ENCODE results near the gene FOXB2. TPM values are rescaled to one million over a fixed set of nuclear protein-coding genes. Genes with fewer than 3 reads are reported as not detected.
A peak's percentile ranks its signal among the peaks of the same experiment; 100 is the strongest.

FOXB2 gene
- total RNA-seq, 4 donors from 2014 or later: not detected

DNA sequence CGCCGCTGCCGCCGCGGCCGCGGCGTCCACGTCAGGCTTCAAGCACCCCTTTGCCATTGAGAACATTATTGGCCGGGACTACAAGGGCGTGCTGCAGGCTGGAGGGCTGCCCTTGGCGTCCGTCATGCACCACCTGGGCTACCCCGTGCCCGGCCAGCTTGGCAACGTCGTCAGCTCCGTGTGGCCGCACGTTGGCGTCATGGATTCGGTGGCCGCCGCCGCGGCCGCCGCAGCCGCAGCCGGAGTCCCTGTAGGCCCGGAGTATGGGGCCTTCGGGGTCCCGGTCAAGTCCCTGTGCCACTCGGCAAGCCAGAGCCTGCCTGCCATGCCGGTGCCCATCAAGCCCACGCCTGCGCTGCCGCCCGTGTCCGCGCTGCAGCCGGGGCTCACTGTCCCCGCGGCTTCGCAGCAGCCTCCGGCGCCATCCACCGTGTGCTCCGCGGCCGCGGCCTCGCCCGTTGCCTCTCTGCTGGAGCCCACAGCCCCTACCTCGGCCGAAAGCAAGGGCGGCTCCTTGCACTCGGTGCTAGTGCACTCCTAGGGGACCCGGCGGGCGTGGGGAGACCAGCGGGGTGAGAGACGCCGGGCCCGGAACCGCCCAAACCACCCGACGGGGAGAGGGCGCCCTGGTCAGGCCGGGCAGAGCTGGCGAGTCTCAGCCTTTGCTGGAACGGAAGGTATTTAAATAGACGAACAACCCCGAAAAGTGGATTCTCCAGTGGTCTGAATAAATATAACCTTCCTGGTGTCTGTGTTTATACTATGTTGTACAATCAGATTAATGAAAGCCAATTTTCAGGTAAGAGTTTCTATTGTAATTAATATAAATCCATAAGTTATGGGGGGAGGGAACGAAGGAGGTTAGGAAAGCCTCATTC, 1.2 kb downstream of the FOXB2 start:
- TF ChIP-seq, protein P1, sequence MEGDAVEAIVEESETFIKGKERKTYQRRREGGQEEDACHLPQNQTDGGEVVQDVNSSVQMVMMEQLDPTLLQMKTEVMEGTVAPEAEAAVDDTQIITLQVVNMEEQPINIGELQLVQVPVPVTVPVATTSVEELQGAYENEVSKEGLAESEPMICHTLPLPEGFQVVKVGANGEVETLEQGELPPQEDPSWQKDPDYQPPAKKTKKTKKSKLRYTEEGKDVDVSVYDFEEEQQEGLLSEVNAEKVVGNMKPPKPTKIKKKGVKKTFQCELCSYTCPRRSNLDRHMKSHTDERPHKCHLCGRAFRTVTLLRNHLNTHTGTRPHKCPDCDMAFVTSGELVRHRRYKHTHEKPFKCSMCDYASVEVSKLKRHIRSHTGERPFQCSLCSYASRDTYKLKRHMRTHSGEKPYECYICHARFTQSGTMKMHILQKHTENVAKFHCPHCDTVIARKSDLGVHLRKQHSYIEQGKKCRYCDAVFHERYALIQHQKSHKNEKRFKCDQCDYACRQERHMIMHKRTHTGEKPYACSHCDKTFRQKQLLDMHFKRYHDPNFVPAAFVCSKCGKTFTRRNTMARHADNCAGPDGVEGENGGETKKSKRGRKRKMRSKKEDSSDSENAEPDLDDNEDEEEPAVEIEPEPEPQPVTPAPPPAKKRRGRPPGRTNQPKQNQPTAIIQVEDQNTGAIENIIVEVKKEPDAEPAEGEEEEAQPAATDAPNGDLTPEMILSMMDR (IDR thresholded peaks at IDR 0.05): no peak
- TF ChIP-seq POLR2A (IDR thresholded peaks at IDR 0.05): no peak
- no peak for TF ChIP-seq EP300 (IDR thresholded peaks at IDR 0.05; ENCODE audit: low read depth)
- no peak for TF ChIP-seq POLR2AphosphoS5 (IDR thresholded peaks at IDR 0.05)
- Histone ChIP-seq H3K4me3 (peak overlapping the region in 1 of 4 donors; percentile 27), H3K9me3 (no peaks in the 10 kb centered on the region), H3K27ac (no peak overlapping the region), H3K36me3 (no peaks in the 10 kb centered on the region), H3K27me3 (peaks cover 100% of the 10 kb centered on the region), H3K4me1 (peaks cover 7 to 50% (median 22%) of the 10 kb centered on the region in 4 donors)
- in situ Hi-C loops (cut with MboI; ENCODE audit: low pct_ligation_motif_present in 1 of 4, low pct_unique_long_range_greater_than_20kb in 1 of 4, low sequenced_read_pairs in 3 of 4) (loop anchor here in 3 of 4 donors (25.0 kb wide), 2 partner anchors 558 to 583 kb away; partner anchors contain the start of gene GCNT1 (in 1 of the 3)), intact Hi-C loops (cut with DNase I; ENCODE audit: low total_unique reads) (no loop called here)
- 5 to 9% methylated on average over 3 to 48 of the region's 75 CpGs for WGBS, 2 donors (ENCODE audit: low coverage in 1 of 2)
- no peak for DNase-seq

DNA sequence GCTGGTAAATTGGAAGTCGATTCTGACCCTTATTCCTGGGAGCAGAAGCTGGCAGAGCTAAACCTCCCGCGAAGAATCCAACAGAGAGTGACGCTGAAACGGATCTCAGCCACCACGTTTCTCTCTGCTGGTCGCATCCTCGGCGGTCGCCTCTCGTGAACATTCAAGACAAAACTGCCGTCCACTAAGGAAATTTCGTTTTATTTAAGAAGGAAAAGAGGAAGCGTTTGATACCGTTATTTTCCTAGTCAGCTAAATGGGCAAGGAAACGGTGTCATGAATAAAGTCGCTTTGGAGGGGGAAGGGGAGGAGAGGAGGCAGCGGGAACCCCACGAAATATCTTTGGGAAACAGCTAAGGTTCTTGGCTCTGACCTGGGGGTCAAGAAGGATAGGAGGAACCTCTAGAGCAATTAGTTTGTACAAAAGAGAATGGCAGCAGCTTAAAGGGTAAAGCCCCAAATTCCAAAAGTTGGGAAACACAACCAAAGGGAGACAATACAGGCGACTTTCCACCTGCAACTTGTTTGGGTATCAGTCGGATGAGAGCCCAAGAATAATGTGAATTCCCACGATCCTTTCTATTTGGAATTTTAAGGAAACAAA, 1.9 kb downstream of the FOXB2 start:
- Histone ChIP-seq H3K36me3 (no peaks in the 10 kb centered on the region), H3K4me1 (peaks cover 7 to 43% (median 16%) of the 10 kb centered on the region in 4 donors), H3K9me3 (no peaks in the 10 kb centered on the region), H3K4me3 (no peak overlapping the region), H3K27ac (no peak overlapping the region), H3K27me3 (peaks cover 100% of the 10 kb centered on the region)
- TF ChIP-seq POLR2A (IDR thresholded peaks at IDR 0.05) (no peak), EP300 (IDR thresholded peaks at IDR 0.05; ENCODE audit: low read depth) (no peak), POLR2AphosphoS5 (IDR thresholded peaks at IDR 0.05) (peak in 2 of 3 donors; percentile 48 to 59)
- TF ChIP-seq, protein P1 (IDR thresholded peaks at IDR 0.05): no peak
- intact Hi-C loops (cut with DNase I; ENCODE audit: low total_unique reads) (no loop called here), in situ Hi-C loops (cut with MboI; ENCODE audit: low pct_ligation_motif_present in 1 of 4, low pct_unique_long_range_greater_than_20kb in 1 of 4, low sequenced_read_pairs in 3 of 4) (loop anchor here in 3 of 4 donors (25.0 kb wide), 2 partner anchors 559 to 584 kb away; partner anchors contain the start of gene GCNT1 (in 1 of the 3))
- WGBS, 2 donors (ENCODE audit: low coverage in 1 of 2): 8 to 20% methylated on average over 16 to 22 of the region's 22 CpGs
- no peak for DNase-seq

DNA sequence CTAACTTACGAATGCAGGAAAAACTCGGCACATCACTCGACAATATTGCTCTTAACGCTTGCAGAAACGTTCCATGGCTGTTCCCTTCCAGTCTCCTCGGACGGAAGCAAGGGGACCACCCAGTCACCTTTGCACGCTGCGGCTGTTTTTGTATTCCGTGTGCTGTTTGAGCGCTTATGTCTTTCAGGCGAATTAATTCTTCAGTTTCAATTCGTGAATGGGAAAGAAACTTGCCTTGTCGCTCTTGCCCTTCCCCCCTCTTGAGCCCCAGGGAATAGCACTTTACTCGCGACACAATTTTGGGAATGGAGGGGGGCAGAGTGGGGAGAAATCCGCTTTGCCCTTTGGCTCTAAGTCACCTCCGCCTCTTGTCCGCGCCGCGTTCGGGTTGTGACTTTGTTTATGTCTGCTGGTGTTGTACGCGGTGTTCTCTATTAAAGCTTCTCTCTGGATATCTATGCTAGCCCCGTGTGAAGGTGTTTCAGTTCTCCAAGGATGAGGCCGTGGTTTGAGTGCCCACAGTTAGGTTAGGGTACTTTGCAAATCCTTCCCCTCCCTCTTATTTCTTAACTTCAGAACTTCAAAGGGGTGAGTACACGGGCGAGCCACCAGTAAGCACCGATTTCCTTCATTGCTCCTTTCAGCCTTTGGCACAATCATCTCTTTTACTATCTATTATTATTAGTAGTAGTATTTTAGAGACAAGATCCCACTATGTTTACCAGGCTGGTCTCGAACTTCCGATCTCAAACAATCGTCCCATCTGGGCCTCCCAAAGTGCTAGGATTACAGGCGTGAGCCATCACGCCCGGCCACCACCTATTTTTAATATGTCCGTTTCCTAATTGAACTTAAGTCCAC, 2.7 kb downstream of the FOXB2 start:
- intact Hi-C loops (cut with DNase I; ENCODE audit: low total_unique reads): no loop called here
- no peak for DNase-seq
- Histone ChIP-seq H3K27ac (no peak overlapping the region), H3K27me3 (peaks cover 100% of the 10 kb centered on the region), H3K4me1 (peaks cover 7 to 42% (median 16%) of the 10 kb centered on the region in 4 donors), H3K9me3 (no peaks in the 10 kb centered on the region), H3K36me3 (no peaks in the 10 kb centered on the region), H3K4me3 (no peak overlapping the region)
- in situ Hi-C loops (cut with MboI; ENCODE audit: low pct_ligation_motif_present in 1 of 4, low pct_unique_long_range_greater_than_20kb in 1 of 4, low sequenced_read_pairs in 3 of 4): loop anchor here in 3 of 4 donors (25.0 kb wide), 2 partner anchors 560 to 585 kb away; partner anchors contain the start of gene GCNT1 (in 1 of the 3)
- WGBS, 2 donors (ENCODE audit: low coverage in 1 of 2): 9 to 15% methylated on average over 5 to 37 of the region's 37 CpGs
- TF ChIP-seq, protein P1 (IDR thresholded peaks at IDR 0.05): no peak
- no peak for TF ChIP-seq EP300 (IDR thresholded peaks at IDR 0.05; ENCODE audit: low read depth)
- TF ChIP-seq POLR2AphosphoS5 (IDR thresholded peaks at IDR 0.05): no peak
- no peak for TF ChIP-seq POLR2A (IDR thresholded peaks at IDR 0.05)

All from transverse colon (tissue), 4 donors.